HL-60 (cell line): Measurements from ENCODE around the gene PACSIN1.

Source experiments
- CTCF ChIP-seq: IDR thresholded peaks from one replicate; pipeline ENCODE4 v1.5.1; 2011; ENCODE audit warnings: low read length, control low read depth, inconsistent platforms; ENCODE audit not compliant: insufficient read depth
- GABPA ChIP-seq: IDR thresholded peaks from 2 replicates; pipeline ENCODE4 v1.6.1; 2012; ENCODE audit warnings: low read depth
- POLR2AphosphoS5 ChIP-seq: IDR thresholded peaks from 2 replicates; pipeline ENCODE4 v1.6.1; 2012; ENCODE audit warnings: low read depth
- REST ChIP-seq: IDR thresholded peaks from 2 replicates; pipeline ENCODE4 v1.6.1; 2012; ENCODE audit warnings: low read depth; ENCODE audit not compliant: insufficient replicate concordance

DNA sequence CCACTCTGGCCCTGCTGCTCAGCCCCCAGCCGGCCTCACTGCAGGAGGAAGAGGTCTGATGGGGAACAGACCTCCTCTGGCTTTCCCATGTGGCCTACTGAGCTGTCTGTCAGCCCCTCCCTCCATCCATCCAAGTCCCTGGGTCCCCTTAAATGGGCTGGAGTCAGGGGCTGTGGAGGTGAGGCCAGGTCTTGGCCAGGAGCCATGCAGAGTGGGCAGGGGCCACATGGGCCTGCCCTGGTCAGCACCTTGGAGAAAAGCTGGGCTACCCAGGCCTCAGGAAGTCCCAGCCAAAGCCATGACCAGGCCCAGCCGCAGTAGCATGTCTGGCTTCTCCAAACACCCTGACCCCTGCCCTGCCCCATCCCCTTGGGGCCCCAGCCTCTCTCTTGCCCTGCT is 83.9 kb downstream of the PACSIN1 start:
- TF ChIP-seq POLR2AphosphoS5 = no peak
- no peak for TF ChIP-seq CTCF
- TF ChIP-seq GABPA = no peak
- TF ChIP-seq REST = no peak
